K562 (cell line): ENCODE data around the gene PRSS50. TPM values are rescaled to one million over a fixed set of nuclear protein-coding genes. Genes with fewer than 3 reads are reported as not detected.

ENCODE experiments used
- ATAC-seq: fragments of 200-7000 bp; cut with Tn5 transposase; 3 replicates; pipeline ENCODE4 v1.9.1; 2020; ENCODE audit warnings: moderate library complexity
- BruUV-seq: library from RNA; stranded (reverse); fragments of 400-500 nt; replicated peaks from 2 replicates; lab custom pipeline; 2021; lab: Mats Ljungman, UMichigan
- CTCF ChIA-PET: fragments of 300-600 bp; formaldehyde crosslinking; extraction: SDS; loops from one replicate; lab custom pipeline; 2021; ENCODE audit warnings: low intra/inter-chr PET ratio; lab: Yijun Ruan, JAX
- POLR2A ChIA-PET: fragments of 300-600, 350-650 bp; sonication (Branson Sonifier 250); formaldehyde crosslinking; extraction: SDS; loops from one replicate; lab custom pipeline; 2021; ENCODE audit warnings: antibody characterized with exemption, inconsistent platforms; lab: Yijun Ruan, JAX
- DNase-seq, 4 experiments: peaks; one replicate each; pipeline versions ENCODE4 v3.0.0 to v3.0.0-alpha.2; 2011 to 2018; ENCODE audit warnings: low spot score in 3 of 4, mixed read lengths in 3 of 4; ENCODE audit errors: extremely low read depth in 1 of 4
- FAIRE-seq: peaks from 2 replicates; lab custom pipeline; 2011; peaks lifted over from hg19 to GRCh38; lab: Jason Lieb, UNC
- H2AFZ ChIP-seq: 2 replicates; pipeline ENCODE4 v1.6.0; 2011; ENCODE audit warnings: low read depth, low read length, control low read depth, inconsistent platforms
- H3K27ac ChIP-seq: fragments of 200-600 bp; 3 replicates; pipeline ENCODE4 v1.8.0; 2011; ENCODE audit warnings: low read depth, mild to moderate bottlenecking, control low read depth, inconsistent platforms, low read length, moderate library complexity, mixed read lengths; ENCODE audit errors: extremely low read depth
- H3K27me3 ChIP-seq, 2 experiments: fragments of 300-600 bp in 1 of 2; 2 replicates in 1 of 2; 3 replicates in 1 of 2; pipeline versions ENCODE4 v1.6.0 to v1.8.0; 2011; ENCODE audit warnings: inconsistent platforms in 2 of 2, low read length in 2 of 2, mild to moderate bottlenecking in 1 of 2, mixed read lengths in 1 of 2, moderate library complexity in 1 of 2; ENCODE audit not compliant: control insufficient read depth in 2 of 2, insufficient read depth in 2 of 2
- H3K36me3 ChIP-seq: fragments of 300-600 bp; 3 replicates; pipeline ENCODE4 v1.8.0; 2011; ENCODE audit warnings: mild to moderate bottlenecking, low read length, inconsistent platforms; ENCODE audit not compliant: control insufficient read depth, insufficient read depth
- H3K4me1 ChIP-seq, 2 experiments: fragments of 200-600 bp in 1 of 2; replicated peaks in 1 of 2; 2 replicates in 1 of 2; 3 replicates in 1 of 2; pipeline versions ENCODE4 v1.5.1 to v1.8.0; 2011; ENCODE audit warnings: inconsistent platforms in 2 of 2, low read length in 2 of 2, mild to moderate bottlenecking in 1 of 2, mixed read lengths in 1 of 2, moderate library complexity in 1 of 2; ENCODE audit not compliant: control insufficient read depth in 2 of 2, insufficient read depth in 2 of 2
- H3K4me2 ChIP-seq: 2 replicates; pipeline ENCODE4 v1.6.1; 2011; ENCODE audit warnings: low read length, control low read depth, inconsistent platforms, mixed read lengths; ENCODE audit not compliant: insufficient read depth
- H3K4me3 ChIP-seq: fragments of 200-600 bp; sonication (generic), shearing (Covaris generic); 2 replicates; pipeline ENCODE4 v1.5.1; 2016; ENCODE audit warnings: control low read depth, inconsistent platforms
- H3K79me2 ChIP-seq: fragments of 200-600 bp; 3 replicates; pipeline ENCODE4 v1.8.0; 2011; ENCODE audit warnings: low read length, inconsistent platforms; ENCODE audit not compliant: control insufficient read depth, insufficient read depth
- H3K9ac ChIP-seq, 2 experiments: 2 replicates each; pipeline versions ENCODE4 v1.6.0 to v1.6.1; 2011; ENCODE audit warnings: low read depth in 2 of 2, low read length in 2 of 2, control low read depth in 1 of 2, inconsistent platforms in 1 of 2, mild to moderate bottlenecking in 1 of 2, mixed read lengths in 1 of 2; ENCODE audit not compliant: insufficient read depth in 1 of 2
- H3K9me1 ChIP-seq: one replicate; pipeline ENCODE4 v1.6.0; 2011; ENCODE audit warnings: inconsistent platforms, mild to moderate bottlenecking, low read length, moderate library complexity; ENCODE audit not compliant: control insufficient read depth, insufficient read depth
- H3K9me3 ChIP-seq: replicated peaks from 2 replicates; pipeline ENCODE4 v1.5.1; 2011; ENCODE audit warnings: low read depth, low read length, inconsistent platforms; ENCODE audit not compliant: control insufficient read depth, insufficient read depth
- H4K20me1 ChIP-seq: replicated peaks from 2 replicates; pipeline ENCODE4 v1.6.1; 2011; ENCODE audit warnings: low read length, inconsistent platforms, mixed read lengths; ENCODE audit not compliant: control insufficient read depth, insufficient read depth
- BDP1 ChIP-seq: IDR thresholded peaks from 3 replicates; pipeline ENCODE4 v1.6.1; 2011; ENCODE audit not compliant: insufficient read length, insufficient read depth
- CHD4 ChIP-seq: fragments of 200-600 bp; sonication (generic); IDR thresholded peaks from 3 replicates; pipeline ENCODE4 v1.6.1; 2012; ENCODE audit warnings: low read depth, mild to moderate bottlenecking, mixed read lengths, low read length, inconsistent platforms; ENCODE audit not compliant: insufficient read depth, insufficient replicate concordance, poor library complexity, severe bottlenecking
- CREB3L1 ChIP-seq: fragments of 450-650 bp; IDR thresholded peaks from 2 replicates; pipeline ENCODE4 v1.6.1; 2014; ENCODE audit warnings: low read depth, mild to moderate bottlenecking, moderate library complexity, borderline replicate concordance
- EP300 ChIP-seq: IDR thresholded peaks from 2 replicates; pipeline ENCODE4 v1.6.1; 2012; ENCODE audit warnings: low read length, improper control_type of control experiment
- PPARD ChIP-seq: fragments of 250-450 bp; sonication (Bioruptor Pico); IDR thresholded peaks from 2 replicates; pipeline ENCODE4 v1.8.0; 2022; ENCODE audit warnings: inconsistent platforms, mild to moderate bottlenecking, moderate library complexity
- RFX5 ChIP-seq: IDR thresholded peaks from 2 replicates; pipeline ENCODE4 v1.6.1; 2011; ENCODE audit warnings: low read depth, mild to moderate bottlenecking, improper control_type of control experiment, low read length
- SMAD2 ChIP-seq: fragments of 150-350 bp; IDR thresholded peaks from 2 replicates; pipeline ENCODE4 v1.6.1; 2014; ENCODE audit warnings: low read depth, mild to moderate bottlenecking, low read length
- ZKSCAN1 ChIP-seq: fragments of 150-350 bp; IDR thresholded peaks from 2 replicates; pipeline ENCODE4 v1.6.1; 2016; ENCODE audit warnings: low read depth, low read length
- ZNF140 ChIP-seq: fragments of 250-450 bp; sonication (Bioruptor Pico); IDR thresholded peaks from 2 replicates; pipeline ENCODE4 v1.8.0; 2021; ENCODE audit warnings: moderate library complexity, mild to moderate bottlenecking, inconsistent platforms
- WGBS: fragments of 100-300 bp; shearing (Covaris generic); methylation state at CpG from one replicate; pipeline ENCODE4 v1.1.6; 2016; ENCODE audit warnings: low coverage, mixed read lengths; ENCODE audit not compliant: insufficient coverage; ENCODE audit errors: missing lambda C conversion rate; 5-methylcytosine and 5-hydroxymethylcytosine counted together
- in situ Hi-C: fragments of 300-500 bp; cut with MboI; formaldehyde crosslinking; loops from 4 replicates; pipeline ENCODE4 v1.15.0; 2018; ENCODE audit warnings: inconsistent platforms, mixed read lengths
- intact Hi-C: fragments of 100-400 bp; cut with micrococcal nuclease; formaldehyde crosslinking; loops from 2 replicates; pipeline ENCODE4 v1.14.2; 2022
- polyA plus RNA-seq, 8 experiments: library from polyadenylated mRNA; depleted of rRNA in 4 of 8; stranded (reverse) in 5 of 8; unstranded in 3 of 8; fragments of >200 nt; fragmentation: Nextera tagmentation in 2 of 8; fragmentation: Illumina TruSeq in 1 of 8; extraction: Ambion mirVana in 2 of 8; extraction: Trizol in 1 of 8; gene quantifications; 2 replicates each; pipeline versions ENCODE4 v1.2.1 to v1.2.3, GENCODE V29; 2011 to 2014; ENCODE audit warnings: inconsistent platforms in 1 of 8, missing spikeins in 1 of 8
- total RNA-seq, 7 experiments: library from RNA; depleted of rRNA in 6 of 7; stranded (reverse); fragments of >200 nt in 6 of 7; fragmentation: Illumina TruSeq in 2 of 7; extraction: Trizol in 2 of 7; gene quantifications; 2 replicates each; pipeline versions ENCODE4 v1.2.1 to v1.2.3, GENCODE V29; 2011 to 2021; ENCODE audit warnings: low replicate concordance in 1 of 7

PRSS50 gene
- total and polyA plus RNA-seq, 9 of the 15 experiments (the other 6 are each of a cell fraction or from before 2014, with no cell fraction given) = 0.01 TPM; not detected in 8

GRCh38 chr3:46724424-46724823, 6.8 kb upstream of the PRSS50 start:
- WGBS = 3% methylated on average over 4 of the region's 4 CpGs
- H4K20me1 ChIP-seq = no peaks in the 10 kb centered on the region
- no peak for DNase-seq
- ChIA-PET POLR2A (interaction anchor here (1.2 to 1.3 kb wide), 2 partner anchors 8 to 16 kb away, joined by 3 to 5 read pairs; no protein-coding TSS in a partner anchor), CTCF (no interaction called here)
- intact Hi-C loops (no loop called here), in situ Hi-C loops (no loop called here)
- TF ChIP-seq ZKSCAN1 (no peak), RFX5 (no peak), BDP1 (no peak), CHD4 (no peak), ZNF140 (CRISPR knock-in tag) (no peak), EP300 (no peak), CREB3L1 (no peak), PPARD (no peak), SMAD2 (no peak)
- no peak overlapping the region for H3K27ac ChIP-seq
- no peak for FAIRE-seq
- H3K4me3 ChIP-seq = no peak overlapping the region
- peaks cover 11 to 28% of the 10 kb centered on the region in 2 experiments; a peak in 3 of 5 replicates for H3K27me3 ChIP-seq
- ATAC-seq = no peak
- no peaks in the 10 kb centered on the region for H3K36me3 ChIP-seq
- H2AFZ ChIP-seq = no peak overlapping the region
- no peaks in the 10 kb centered on the region for H3K79me2 ChIP-seq
- 0 out of 5 replicates have a peak, but pooled peaks cover 0 to 4% of the 10 kb centered on the region in 2 experiments for H3K4me1 ChIP-seq
- H3K4me2 ChIP-seq = no peak overlapping the region
- no peak overlapping the region for H3K9ac ChIP-seq
- H3K9me1 ChIP-seq = no peaks in the 10 kb centered on the region
- H3K9me3 ChIP-seq = no peaks in the 10 kb centered on the region
- BruUV-seq = no TSS peak
